Activated CD4-positive, CD25-positive, alpha-beta regulatory T cell treated with anti-CD3 and anti-CD28 coated beads, Interleukin-2, amount 50 U/mL, for 16 hours (primary cell): ENCODE data around the gene JPT2.
"Not testable (repeated sequence)": the region's sequence is repeated elsewhere in the genome, so short reads cannot be mapped to it uniquely, and the experiment has no call there.

Experiments
- DNase-seq: peaks from one replicate; pipeline ENCODE4 v3.0.0-alpha.2; 2020; ENCODE audit warnings: low read depth, low spot score

Gene JPT2

DNA sequence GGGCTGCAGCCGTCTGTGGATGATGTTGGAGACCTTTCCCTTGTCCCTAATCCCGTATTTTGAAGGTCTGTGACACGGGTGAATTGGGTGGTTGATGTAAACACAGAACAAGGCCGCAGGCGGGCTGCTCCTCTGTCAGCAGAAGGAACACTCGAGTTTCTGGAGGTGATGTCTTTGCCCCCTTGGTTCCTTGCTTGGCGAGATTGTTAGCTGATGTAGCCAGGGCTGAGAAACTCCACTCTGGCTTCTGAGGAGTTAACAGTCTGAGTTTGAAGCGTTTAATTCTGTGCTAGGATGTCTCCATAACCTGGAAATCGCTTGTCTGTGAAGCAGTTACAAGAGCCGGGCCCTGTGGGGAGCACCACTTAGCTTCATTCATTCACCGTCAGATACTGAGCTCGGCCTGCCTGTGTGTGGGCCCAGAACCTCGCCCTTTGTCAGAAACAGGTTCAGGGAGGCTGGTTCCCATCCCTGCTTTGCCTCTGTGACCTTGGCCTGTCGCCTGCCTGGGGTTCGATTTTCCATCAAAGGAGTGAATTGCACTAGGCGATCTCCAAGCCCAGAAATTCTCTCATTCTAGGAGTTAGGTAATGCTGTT, 29.2 kb downstream of the JPT2 start:
- no peak for DNase-seq

DNA sequence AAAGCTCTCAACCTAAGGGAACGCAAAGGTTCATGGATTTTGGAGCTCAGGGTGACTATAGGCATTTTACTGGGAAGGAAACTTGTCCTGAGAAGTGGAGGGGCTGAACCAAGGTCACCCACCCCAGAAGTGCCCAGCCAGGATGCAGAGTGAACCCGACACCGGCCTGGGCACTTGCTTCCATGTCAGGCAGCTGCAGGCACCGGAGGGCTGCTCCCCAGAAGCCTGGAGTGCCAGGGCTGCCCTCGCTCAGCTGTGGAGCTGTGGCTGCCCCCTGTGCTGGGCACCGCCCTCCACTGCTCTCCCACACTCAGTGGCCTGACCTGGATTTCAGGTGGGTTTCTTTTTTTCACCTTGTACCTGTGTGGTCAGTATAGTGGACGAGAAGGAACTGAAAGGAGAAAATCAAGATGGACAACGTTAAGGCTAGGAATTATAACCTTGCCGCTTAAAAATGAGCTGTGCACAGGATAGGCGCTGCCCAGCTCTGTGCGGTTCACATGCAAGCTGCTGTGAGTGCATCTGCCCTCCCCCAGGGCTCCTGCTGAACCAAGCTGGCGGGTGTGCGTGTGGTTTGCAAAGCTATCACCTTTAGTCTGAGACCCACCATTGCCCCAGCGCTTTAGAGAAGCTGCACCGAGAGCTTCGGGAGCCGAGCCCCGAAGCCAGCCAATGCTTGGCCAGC, 30.1 kb downstream of the JPT2 start:
- no peak for DNase-seq

DNA sequence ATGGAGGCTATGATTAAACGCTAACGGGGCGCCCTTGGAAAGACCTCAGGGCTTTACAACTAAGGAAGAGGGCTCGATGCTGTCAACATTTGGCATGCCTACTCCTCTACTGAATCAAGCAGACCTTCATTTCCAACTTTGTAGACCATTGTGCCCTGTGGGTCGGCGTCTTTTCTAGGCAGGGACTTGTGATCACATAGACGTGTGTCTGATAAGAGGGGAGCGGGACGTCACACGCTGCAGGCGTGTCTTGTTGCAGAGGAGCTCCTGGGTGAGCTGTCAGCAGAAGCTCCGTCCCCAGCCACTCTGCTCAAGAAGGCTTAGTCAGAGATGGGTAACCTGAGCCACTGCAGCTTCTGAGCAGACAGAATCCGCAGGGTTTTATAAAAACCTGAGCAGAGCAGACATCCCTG, 30.7 kb downstream of the JPT2 start:
- no peak for DNase-seq

DNA sequence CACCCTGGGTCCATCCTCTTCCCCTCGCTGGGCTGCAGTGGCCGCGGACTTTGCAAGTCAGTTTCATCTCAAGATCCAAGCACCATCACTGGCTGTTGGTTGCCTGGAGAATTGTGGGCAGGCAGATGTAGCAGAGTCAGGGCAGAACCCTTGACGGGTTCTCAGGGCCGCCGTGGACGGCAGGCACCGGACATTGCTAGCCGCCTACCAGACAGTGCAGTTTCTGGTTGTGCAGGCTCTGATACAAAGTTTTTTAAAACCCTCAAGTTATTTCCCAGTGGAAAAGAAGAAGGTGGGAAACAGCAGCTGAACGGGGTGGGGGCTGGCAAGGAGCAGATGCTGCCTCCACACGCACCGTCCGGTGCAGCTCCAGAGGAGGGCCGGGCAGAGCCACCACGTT, 31.3 kb downstream of the JPT2 start:
- DNase-seq = no peak

DNA sequence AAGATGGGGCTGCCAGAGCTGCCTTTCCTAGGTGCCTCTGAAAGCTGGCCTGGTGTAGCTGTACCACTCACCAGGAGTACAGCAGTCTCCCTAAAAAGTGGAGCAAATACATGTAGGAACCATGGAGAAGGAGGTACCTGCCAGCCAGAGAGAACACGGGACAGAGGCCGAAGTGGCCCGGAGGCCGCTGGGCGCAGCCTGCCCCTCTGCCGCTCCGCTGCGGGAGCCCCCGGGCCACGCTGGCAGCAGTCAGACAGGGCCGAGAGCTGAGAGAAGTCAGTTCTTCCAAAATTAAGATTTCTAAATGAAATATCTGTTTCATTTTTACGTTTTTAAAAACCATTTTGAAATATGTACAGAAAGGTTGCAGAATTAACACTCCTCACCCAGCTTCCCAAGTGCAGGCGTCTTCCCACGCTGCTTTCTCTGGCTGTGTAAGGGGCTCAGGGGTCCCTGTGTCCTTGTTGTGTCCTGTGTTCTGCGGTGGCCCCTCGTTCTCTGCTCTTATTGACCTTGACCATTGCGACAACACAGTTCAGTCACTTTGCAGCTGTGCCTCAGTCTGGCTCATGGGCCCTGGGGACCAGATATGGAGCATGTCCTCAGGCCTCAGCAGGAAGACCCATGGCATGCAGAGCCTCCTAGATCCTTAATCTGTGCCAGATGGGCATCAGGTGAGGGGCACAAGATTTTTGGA, 32.9 kb downstream of the JPT2 start:
- no peak for DNase-seq

DNA sequence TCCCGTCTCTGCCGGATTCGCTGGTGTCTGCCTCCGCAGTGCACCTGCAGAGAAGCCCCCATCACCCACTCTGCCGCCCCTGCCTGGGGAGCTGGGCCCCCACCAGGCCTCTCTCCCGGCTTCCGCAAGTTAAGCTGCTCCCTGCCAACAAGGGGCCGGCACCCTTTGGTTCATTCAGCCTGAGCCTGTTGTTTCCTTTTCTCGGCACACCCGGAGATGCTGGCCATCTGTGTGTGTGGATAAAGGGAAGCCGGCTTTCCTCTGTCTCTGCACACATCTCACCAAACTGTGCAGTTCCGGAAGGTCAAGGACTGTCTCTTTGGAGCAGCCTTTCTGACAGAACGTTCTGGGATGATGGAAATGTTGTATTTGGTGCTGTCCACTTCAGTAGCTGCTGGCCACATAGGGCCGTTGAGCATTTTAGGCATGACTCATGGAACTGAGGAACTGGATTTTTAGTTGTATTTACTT, 34.7 kb downstream of the JPT2 start:
- no peak for DNase-seq

DNA sequence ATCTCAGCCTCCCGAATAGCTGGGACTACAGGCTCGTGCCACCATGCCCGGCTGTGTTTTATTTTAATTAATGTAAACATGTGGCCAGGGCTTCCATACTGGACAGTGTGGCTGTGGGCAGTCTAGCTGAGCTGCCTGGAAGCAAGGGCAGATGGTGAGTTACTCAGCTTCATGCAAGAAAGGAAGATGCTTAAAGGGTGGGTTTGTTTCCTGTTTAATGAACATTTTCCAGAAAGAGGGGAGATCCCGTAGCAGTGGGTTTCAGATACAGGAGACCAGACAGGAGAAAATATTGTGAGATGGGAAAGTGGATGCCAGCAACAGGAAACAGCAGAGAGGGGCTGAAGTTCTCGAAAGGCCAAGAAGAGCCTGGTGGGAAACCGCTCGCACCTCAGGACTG, 35.3 kb downstream of the JPT2 start:
- DNase-seq = no peak

DNA sequence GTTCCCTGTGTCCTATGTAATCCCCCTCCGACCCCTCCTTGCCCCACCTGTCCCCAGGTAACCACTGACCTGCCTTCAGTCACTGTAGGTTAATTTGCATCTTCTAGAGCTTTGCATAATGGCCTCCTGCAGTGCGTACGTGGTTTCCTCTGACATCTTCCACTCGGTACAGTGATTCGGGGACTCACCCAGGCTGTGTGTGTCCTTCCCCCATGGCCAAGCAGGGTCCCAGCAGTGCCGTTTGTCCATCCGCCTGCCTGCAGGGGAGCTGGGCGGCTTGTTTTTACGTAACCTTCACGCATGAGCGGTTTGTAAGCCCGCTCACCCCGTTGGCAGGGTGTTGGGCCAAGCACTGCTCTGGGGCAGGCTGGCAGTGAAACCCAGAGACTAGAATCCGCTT, 35.9 kb downstream of the JPT2 start:
- DNase-seq = no peak

DNA sequence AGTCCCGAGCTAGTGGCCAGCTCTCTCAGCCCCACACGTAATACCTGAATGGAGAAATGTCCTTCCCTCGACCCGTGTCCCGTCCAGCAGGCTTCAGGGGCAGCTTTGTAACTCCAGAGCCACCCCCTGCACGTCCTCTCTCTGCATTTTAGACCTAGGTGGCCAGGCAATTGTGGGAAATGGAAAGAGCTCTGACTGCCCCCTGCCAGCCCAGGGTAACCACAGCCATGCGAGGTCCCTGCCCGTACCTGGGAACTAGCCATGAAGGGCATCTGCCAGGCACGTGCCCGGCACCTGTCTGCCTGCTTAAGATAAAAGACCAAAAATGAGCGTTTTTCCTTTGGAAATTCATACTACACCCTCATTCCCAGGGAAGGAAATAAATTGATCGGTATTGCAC, 37.1 kb downstream of the JPT2 start:
- no peak for DNase-seq

DNA sequence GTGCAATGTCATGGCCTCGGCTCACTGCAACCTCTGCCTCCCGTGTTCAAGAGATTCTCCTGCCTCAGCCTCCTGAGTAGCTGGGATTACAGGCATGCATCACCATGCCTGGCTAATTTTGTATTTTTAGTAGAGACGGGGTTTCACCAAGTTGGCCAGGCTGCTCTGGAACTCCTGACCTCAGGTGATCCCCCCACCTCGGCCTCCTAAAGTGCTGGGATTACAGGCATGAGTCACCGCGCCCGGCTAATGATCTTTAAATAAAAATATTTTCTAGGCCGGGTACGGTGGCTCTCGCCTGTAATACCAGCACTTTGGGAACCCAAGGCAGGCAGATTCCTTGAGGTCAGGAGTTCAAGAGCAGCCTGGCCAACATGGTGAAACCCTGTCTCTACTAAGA, 40.2 kb downstream of the JPT2 start:
- DNase-seq = not testable (repeated sequence)

DNA sequence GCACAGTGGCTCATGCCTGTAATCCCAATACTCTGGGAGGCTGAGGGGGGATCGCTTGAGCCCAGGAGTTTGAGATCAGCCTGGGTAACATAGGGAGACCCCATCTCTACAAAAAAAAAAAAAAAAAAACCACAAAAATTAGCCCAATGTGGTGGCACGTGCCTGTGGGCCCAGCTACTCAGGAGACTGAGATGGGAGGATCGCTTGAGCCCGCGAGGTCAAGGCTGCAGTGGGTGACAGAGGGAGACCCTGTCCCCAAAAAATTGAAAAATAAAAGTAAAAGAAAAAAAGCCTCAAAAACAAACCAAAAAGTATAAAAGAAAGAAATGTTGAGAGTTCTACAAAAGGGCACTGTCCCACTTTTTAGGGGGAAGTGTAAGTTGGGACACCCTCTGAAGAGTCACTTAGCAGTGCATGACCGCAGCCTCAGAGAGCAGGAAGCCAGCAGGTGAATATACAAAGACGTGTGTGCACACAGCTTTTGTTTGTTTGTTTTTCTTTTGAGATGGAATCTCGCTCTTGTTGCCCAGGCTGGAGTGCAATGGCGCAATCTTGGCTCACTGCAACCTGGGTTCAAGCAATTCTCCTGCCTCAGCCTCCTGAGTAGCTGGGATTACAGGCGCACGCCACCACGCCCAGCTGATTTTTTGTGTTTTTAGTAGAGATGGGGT, 41.6 kb downstream of the JPT2 start:
- DNase-seq = not testable (repeated sequence)

DNA sequence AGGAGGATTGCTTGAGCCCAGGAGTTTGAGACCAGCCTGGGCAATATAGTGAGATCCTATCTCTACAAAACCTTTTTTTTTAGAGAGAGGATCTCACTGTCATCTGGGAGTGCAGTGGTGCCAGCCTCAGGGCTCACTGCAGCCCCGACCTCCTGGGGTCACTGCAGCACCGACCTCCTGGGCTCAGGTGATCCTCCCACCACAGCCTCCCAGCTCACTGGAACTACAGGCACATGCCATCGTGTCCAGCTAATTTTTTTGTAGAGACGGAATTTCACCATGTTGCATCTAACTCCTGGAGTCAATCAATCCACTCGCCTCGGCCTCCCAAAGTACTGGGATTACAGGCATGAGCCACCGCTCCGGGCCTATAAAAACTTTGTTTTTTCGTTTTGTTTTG, 43.3 kb downstream of the JPT2 start:
- DNase-seq = no peak

DNA sequence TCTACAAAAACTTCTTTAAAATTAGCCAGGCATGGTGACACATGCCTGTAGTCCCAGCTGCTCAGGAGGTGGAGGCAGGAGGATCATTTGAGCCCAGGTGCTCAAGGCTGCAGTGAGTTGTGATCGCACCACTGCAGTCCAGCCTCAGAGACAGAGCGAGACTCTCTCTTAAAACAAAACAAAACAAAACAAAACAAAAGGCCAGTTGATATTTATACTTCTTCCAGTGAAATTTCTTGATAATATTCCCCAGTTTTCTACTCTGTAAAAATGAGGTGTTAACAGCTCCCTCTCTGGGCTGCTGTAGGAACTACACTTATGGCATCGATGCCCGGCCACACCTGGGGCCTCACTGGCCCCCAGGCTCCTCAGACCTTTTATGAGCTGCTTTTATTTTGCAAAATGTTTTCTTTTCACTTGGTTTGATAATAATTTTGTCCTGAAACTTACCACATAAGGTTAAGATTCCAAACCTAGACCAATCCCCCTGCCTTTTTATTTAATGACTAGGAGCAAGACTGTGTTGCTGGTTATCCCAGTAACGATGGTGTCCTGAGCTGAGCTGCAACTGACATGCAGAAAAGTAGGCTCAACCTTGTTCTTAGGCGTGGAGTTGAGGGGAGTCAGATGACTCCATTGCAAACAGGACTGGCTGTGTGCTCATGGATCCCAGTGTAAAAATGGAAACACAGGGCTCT, 45.5 kb downstream of the JPT2 start:
- DNase-seq = no peak

DNA sequence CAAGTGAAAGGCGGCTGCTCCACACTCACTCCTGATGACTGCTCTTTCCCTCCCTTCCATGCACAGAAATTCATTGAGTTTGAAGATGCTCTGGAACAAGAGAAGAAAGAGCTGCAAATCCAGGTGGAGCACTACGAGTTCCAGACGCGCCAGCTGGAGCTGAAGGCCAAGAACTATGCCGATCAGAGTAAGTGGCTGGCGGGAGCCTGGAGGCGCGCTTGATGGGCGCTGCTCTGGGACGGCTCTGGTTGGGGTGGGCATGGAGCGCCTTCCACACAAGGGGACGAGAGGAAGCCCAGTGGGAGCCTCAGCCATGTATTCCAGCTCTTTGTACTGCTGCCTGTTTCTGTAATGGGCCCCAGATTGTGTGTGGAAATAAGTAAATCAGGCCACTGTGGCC, 46.4 kb downstream of the JPT2 start:
- no peak for DNase-seq

DNA sequence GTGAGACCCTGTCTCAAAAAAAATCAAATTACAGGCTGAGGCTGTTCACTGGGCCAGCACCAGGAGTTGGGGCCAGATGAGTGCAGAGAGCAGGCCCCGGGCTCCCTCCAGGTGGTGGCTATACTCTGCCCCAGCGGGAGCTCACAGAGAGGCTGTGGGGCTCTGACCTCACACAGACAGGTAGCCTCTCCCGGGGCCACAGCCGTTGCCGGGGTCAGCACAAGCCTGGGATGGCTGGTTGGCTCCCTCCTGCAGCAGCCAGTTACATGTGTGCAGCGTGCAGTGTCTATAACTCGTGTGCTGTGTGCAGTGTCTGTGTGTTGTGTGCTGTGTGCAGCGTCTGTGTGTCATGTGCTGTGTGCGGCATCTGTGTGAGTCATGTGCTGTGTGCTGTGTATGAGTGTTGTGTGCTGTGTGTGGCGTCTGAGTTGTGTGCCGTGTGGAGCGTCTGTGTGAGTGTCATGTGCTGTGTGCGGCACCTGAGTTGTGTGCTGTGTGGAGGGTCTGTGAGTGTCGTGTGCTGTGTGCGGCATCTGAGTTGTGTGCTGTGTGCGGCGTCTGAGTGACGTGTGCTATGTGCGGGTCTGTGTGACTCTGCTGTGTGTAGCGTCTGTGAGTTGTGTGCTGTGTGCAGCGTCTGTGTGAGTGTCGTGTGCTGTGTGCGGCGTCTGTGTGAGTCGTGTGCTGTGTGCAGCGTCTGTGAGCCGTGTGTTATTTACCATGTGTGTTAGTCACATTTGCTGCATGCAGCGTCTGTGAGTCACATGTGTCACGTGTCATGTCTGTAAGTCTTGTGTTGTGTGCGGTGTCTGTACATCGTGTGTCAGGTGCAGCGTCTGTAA, 48.8 kb downstream of the JPT2 start:
- DNase-seq = no peak

DNA sequence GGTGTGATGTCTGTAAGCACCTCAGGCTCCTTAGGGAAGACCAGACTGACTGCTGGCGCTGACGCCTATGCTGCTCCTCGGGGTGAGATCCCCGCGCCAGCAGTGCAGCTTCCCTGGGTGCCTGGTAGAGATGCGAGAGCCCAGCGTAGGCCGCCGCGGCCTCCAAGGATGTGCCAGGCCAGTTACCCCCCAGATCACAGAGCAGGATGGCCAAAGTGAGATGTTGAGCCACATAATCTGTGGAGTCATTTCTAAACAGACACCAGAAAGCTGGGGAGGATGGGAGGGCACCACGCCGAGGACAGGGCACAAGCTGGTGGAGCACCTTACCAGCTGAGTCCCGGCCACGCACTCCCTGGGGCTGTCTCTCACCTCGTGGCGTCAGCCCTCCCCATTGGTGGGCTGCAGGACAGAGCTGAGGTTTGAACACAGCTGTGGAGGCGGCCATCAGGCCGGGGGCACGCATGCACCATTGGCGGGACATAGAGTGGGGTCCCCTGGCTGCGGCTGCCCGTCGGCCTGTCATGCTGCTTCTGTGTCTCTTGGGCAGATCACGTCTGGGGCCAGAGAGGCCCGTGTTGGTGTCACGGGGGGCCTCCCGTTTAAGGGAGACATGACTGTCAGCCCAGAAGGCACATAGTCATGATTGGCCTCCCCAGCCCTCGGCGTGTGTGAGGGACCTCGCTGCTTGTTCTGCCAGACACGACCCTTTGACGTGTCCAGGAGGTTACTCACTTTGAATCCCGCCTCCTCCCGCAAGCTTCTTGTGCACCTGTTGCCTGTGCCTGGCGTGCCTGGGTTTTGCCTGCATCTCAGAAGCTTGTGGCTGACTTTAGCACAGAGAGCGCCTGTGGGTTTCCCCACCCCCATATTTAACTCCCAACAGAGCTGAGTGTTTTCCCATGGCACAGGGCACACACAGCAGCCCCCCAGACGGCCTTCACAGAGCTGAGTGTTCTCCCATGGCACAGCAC, 49.9 kb downstream of the JPT2 start:
- no peak for DNase-seq

DNA sequence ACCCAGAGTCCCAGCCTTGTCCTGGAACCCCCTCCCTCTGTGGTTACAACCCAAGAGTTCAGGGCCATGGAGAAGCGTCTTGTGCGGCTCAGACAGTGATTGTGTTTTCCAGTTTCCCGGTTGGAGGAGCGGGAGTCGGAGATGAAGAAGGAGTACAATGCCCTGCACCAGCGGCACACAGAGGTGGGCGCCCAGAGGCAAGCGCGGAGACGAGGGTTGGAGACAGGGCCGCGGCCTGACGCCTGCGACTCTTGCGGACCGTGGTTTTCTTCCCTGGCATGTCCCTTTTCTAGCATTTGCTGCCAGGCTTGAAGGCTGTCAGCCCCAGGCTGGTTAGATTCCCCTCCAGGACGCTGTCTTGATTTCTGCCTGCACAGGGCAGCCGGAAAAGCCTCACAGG, 50.9 kb downstream of the JPT2 start:
- DNase-seq = no peak

DNA sequence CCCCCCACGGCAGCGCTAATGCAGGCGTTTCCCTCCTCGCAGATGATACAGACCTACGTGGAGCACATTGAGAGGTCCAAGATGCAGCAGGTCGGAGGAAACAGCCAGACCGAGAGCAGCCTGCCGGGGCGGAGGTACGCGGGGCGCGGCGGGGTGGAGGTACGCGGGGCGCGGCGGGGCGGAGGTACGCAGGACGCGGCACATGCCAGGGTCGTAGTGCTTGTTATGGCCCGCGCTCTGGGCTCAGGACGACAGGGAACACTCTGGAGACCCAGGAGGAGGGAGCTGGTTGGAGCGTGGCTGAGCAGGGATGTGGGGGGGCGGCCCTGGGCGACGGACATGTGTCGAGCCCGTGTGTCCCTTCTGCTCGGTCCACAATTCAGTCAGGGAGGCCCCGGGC, 51.4 kb downstream of the JPT2 start:
- no peak for DNase-seq

DNA sequence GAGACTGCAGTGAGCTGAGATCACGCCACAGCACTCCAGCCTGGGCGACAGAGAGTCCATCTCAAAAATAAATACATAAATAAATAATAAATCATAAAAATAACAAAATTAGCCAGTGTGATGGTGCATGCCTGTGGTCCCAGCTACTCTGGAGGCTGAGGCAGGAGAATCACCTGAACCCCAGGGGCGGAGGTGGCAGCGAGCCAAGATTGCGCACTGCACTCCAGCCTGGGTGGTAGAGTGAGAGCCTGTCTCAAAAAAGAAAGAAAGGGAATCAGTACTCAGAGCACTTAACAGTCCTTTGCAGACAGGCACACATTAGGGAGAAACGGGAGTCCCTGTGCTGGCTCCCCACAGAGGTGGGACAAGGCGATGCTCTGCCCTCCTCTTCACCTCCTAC, 53.0 kb downstream of the JPT2 start:
- DNase-seq = no peak

DNA sequence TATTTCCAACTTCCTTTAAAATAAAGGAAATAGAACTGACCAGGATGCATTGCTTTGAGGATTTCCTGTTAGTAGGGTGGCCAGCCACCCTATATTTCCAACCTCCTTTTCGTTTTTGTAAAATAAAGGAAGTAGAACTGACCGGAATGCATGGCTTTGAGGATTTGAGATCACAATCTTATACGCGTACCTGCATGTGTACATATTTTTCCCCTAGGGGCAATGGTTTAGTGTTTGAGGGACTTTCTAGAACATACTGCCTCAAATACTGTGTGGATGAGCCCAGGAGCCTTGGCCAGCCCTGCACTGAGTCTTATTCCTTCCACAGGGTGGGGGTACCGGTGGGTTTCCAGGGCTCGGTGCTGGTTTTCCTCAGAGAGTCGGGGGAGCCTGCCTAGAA, 53.5 kb downstream of the JPT2 start:
- no peak for DNase-seq
